ENCODE data around the gene EGFR.

The EGFR gene

DNA sequence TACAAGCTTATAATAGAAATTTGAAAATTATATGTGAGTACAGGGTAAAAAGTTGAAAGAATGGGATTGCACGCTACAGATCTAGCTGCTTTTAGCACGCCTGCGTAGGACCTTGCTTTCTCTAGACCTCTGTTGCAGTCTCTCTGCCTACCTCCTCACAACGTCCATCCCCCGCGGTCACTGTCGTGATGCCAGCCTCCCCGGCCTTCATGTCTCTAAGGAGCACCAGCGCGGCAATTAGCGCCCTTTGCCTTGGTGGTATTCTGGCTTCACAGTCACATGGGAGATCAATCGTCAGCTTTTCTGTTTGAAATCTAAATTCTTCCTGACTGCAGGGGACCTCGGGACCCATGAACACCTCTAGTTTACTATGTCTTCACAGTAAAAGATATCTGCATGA, 131.3 kb downstream of the EGFR start:
- Histone ChIP-seq H3K9me3 (ENCODE audit: control insufficient read depth in 2 of 2, low read length in 2 of 2) (no peaks in the 10 kb centered on the region), H3K9ac (ENCODE audit: low read depth in 1 of 2, low read length in 2 of 2) (no peak overlapping the region), H3K27ac (ENCODE audit: low read depth in 2 of 2, low read length in 2 of 2) (no peak overlapping the region), H3K27me3 (ENCODE audit: control insufficient read depth in 2 of 2, insufficient read depth in 2 of 2, low read length in 2 of 2) (peaks cover 0 to 2% of the 10 kb centered on the region in 2 donors), H3K36me3 (ENCODE audit: control insufficient read depth in 2 of 2, insufficient read depth in 2 of 2, low read length in 2 of 2) (peaks cover 35 to 49% of the 10 kb centered on the region in 2 donors), H3K4me3 (ENCODE audit: low read length in 2 of 2) (no peak overlapping the region), H3K4me1 (ENCODE audit: control insufficient read depth in 2 of 2, insufficient read depth in 2 of 2, low read length in 2 of 2) (no peaks in the 10 kb centered on the region)

DNA sequence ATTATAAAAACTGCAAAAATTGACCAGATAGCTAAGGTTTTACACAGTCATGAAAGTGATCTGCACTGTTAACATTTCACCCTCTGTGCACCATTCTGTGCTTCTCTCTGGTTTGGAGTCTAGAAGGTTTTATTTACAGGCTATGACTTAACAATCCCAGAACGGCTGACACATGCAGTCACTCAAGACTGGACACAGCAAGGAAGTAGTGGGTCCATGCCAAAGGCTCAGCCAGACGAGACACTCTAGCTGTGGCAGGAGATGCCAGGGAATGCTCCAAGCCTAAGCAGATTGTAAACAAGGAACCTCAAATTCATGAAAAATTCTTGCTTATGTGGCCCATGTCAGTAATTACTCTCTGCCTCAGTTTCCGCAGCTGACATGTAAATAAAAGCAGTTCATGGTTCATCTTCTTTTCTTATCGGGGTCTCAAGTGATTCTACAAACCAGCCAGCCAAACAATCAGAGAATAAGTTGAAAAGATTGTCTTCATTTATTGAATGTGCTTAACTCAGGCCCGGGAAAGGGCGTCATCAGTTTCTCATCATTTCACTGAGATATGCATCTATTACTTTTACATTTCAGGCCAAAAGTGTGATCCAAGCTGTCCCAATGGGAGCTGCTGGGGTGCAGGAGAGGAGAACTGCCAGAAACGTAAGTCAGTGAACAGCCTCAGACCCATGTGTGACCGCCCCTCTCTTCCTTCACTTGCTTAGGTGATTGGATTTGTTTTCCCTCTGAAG, 132.1 kb downstream of the EGFR start:
- Histone ChIP-seq H3K9me3 (ENCODE audit: control insufficient read depth in 2 of 2, low read length in 2 of 2) (no peaks in the 10 kb centered on the region), H3K27me3 (ENCODE audit: control insufficient read depth in 2 of 2, insufficient read depth in 2 of 2, low read length in 2 of 2) (peaks cover 0 to 2% of the 10 kb centered on the region in 2 donors), H3K4me3 (ENCODE audit: low read length in 2 of 2) (no peak overlapping the region), H3K4me1 (ENCODE audit: control insufficient read depth in 2 of 2, insufficient read depth in 2 of 2, low read length in 2 of 2) (no peaks in the 10 kb centered on the region), H3K36me3 (ENCODE audit: control insufficient read depth in 2 of 2, insufficient read depth in 2 of 2, low read length in 2 of 2) (peaks cover 36 to 55% of the 10 kb centered on the region in 2 donors), H3K9ac (ENCODE audit: low read depth in 1 of 2, low read length in 2 of 2) (no peak overlapping the region), H3K27ac (ENCODE audit: low read depth in 2 of 2, low read length in 2 of 2) (no peak overlapping the region)

DNA sequence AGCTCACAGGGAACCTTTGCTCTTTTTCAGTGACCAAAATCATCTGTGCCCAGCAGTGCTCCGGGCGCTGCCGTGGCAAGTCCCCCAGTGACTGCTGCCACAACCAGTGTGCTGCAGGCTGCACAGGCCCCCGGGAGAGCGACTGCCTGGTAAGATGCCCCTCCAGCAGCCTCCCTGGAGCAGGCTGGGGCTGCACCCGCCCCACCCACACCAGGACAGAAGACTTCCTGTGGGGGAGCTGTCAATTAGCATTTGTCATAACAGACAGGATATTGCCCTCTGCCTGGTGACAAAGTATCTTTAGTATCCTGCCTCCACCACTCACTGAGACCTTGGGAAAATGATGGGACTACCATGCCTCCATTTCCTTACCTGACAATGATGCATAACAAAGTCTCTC, 133.7 kb downstream of the EGFR start:
- Histone ChIP-seq H3K27me3 (ENCODE audit: control insufficient read depth in 2 of 2, insufficient read depth in 2 of 2, low read length in 2 of 2) (peaks cover 0 to 2% of the 10 kb centered on the region in 2 donors), H3K36me3 (ENCODE audit: control insufficient read depth in 2 of 2, insufficient read depth in 2 of 2, low read length in 2 of 2) (peaks cover 34 to 52% of the 10 kb centered on the region in 2 donors), H3K4me1 (ENCODE audit: control insufficient read depth in 2 of 2, insufficient read depth in 2 of 2, low read length in 2 of 2) (no peaks in the 10 kb centered on the region), H3K9me3 (ENCODE audit: control insufficient read depth in 2 of 2, low read length in 2 of 2) (no peaks in the 10 kb centered on the region), H3K27ac (ENCODE audit: low read depth in 2 of 2, low read length in 2 of 2) (no peak overlapping the region), H3K9ac (ENCODE audit: low read depth in 1 of 2, low read length in 2 of 2) (no peak overlapping the region), H3K4me3 (ENCODE audit: low read length in 2 of 2) (no peak overlapping the region)

DNA sequence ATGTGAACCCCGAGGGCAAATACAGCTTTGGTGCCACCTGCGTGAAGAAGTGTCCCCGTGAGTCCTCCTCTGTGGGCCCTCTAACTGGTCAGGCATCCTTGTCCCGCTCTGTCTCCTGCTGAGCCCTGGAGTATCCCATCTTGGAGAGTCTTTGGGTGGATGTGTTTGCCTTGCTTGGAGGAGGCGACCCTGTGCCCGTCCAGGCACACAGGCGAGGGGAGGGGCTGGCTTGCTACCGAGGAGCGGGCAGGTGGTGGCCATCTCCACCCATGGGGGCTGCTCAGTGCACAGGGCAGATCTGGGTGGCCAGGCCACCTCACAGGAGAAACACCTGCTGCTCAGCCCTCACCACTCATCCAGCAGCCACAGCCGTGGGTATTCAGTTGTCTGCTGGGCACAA, 135.3 kb downstream of the EGFR start:
- Histone ChIP-seq H3K36me3 (ENCODE audit: control insufficient read depth in 2 of 2, insufficient read depth in 2 of 2, low read length in 2 of 2) (peaks cover 37 to 65% of the 10 kb centered on the region in 2 donors), H3K27ac (ENCODE audit: low read depth in 2 of 2, low read length in 2 of 2) (no peak overlapping the region), H3K27me3 (ENCODE audit: control insufficient read depth in 2 of 2, insufficient read depth in 2 of 2, low read length in 2 of 2) (no peaks in the 10 kb centered on the region), H3K9ac (ENCODE audit: low read depth in 1 of 2, low read length in 2 of 2) (no peak overlapping the region), H3K9me3 (ENCODE audit: control insufficient read depth in 2 of 2, low read length in 2 of 2) (no peaks in the 10 kb centered on the region), H3K4me3 (ENCODE audit: low read length in 2 of 2) (no peak overlapping the region), H3K4me1 (ENCODE audit: control insufficient read depth in 2 of 2, insufficient read depth in 2 of 2, low read length in 2 of 2) (no peaks in the 10 kb centered on the region)

DNA sequence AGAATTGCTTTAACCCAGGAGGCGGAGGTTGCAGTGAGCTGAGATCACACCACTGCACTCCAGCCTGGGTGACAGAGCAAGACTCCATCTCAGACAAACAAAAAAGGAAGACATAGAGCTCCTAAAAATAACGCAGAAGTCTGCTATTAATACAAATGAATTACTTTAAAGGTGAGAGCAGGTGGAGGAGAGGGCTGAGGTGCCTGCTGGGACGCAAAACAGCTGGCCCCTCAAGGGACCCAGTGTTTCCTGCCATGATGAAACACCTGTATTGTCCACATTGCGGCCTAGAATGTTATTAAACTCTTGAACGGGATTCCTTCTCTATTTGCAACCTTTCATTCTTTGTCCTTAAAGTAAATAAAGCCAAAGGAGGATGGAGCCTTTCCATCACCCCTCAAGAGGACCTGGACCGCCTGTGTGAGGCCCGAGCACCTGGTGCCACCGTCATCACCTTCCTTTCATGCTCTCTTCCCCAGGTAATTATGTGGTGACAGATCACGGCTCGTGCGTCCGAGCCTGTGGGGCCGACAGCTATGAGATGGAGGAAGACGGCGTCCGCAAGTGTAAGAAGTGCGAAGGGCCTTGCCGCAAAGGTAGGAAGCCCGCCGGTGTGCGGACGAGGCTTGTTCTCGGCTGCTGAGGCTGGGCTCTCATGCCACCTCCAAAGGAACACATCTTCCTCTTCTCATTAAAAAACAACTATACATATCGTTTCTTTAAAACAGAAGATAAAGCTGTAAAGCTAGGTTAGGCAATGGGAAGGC, 136.7 kb downstream of the EGFR start:
- Histone ChIP-seq H3K4me1 (ENCODE audit: control insufficient read depth in 2 of 2, insufficient read depth in 2 of 2, low read length in 2 of 2) (no peaks in the 10 kb centered on the region), H3K27ac (ENCODE audit: low read depth in 2 of 2, low read length in 2 of 2) (no peak overlapping the region), H3K4me3 (ENCODE audit: low read length in 2 of 2) (no peak overlapping the region), H3K9me3 (ENCODE audit: control insufficient read depth in 2 of 2, low read length in 2 of 2) (no peaks in the 10 kb centered on the region), H3K36me3 (ENCODE audit: control insufficient read depth in 2 of 2, insufficient read depth in 2 of 2, low read length in 2 of 2) (peaks cover 38 to 68% of the 10 kb centered on the region in 2 donors), H3K9ac (ENCODE audit: low read depth in 1 of 2, low read length in 2 of 2) (no peak overlapping the region), H3K27me3 (ENCODE audit: control insufficient read depth in 2 of 2, insufficient read depth in 2 of 2, low read length in 2 of 2) (no peaks in the 10 kb centered on the region)

DNA sequence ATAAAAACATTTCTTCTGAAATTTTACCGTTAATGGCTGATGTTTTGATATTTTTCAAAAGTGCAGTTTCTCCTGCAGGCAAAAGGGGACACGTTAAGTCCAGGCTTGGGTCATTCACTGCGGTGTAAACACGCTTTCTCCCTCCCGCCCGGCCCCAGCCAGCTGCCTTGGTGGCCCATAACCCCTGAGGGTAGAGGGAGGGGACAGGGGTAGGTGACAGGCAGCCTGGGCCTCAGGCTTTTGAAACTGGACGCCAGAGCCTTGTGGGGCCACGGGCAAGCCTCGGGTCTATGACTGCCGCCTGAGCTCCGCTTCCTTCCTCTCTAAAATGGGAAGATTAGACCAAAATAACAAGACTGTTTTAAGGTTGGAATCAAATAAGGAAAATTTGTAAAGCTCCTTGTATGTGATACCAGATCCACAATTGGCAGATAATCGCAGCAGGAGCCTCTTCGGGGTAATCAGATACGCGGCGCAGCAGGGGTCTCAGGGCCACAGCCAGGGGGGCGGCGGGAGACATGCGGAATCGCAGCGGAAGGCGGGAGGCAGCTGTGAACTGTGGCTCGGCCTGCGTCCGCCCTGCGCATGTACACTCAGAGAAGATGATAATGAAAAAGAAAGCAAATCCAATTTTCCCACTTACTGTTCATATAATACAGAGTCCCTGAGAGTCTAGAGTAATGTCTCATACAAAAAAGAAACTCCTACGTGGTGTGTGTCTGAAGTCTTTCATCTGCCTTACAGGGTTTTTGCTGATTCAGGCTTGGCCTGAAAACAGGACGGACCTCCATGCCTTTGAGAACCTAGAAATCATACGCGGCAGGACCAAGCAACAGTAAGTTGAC, 138.3 kb downstream of the EGFR start:
- H3K4me1 ChIP-seq (ENCODE audit: control insufficient read depth in 2 of 2, insufficient read depth in 2 of 2, low read length in 2 of 2) = no peaks in the 10 kb centered on the region
- H3K27me3 ChIP-seq (ENCODE audit: control insufficient read depth in 2 of 2, insufficient read depth in 2 of 2, low read length in 2 of 2) = no peaks in the 10 kb centered on the region
- no peaks in the 10 kb centered on the region for H3K9me3 ChIP-seq (ENCODE audit: control insufficient read depth in 2 of 2, low read length in 2 of 2)
- peaks cover 42 to 65% of the 10 kb centered on the region in 2 donors for H3K36me3 ChIP-seq (ENCODE audit: control insufficient read depth in 2 of 2, insufficient read depth in 2 of 2, low read length in 2 of 2)
- no peak overlapping the region for H3K4me3 ChIP-seq (ENCODE audit: low read length in 2 of 2)
- H3K9ac ChIP-seq (ENCODE audit: low read depth in 1 of 2, low read length in 2 of 2) = no peak overlapping the region
- no peak overlapping the region for H3K27ac ChIP-seq (ENCODE audit: low read depth in 2 of 2, low read length in 2 of 2)

DNA sequence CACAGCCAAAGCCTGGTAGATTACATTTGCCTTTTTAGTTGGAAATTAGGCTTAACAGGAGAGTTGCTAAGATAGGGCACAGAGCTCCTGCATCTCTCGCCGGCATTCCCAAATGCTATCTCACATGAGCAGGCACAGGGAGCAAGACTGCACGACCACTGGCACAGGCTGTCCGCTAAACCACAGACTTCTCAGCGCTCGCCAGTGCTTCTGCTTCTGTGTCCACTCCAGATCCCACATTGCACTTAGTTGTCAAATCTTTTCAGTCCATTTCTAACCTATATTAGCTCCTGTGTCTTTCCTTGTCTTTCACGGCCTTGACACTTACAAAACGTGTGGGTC, 138.9 kb downstream of the EGFR start:
- no peak overlapping the region for H3K4me3 ChIP-seq (ENCODE audit: low read length in 2 of 2)
- no peak overlapping the region for H3K27ac ChIP-seq (ENCODE audit: low read depth in 2 of 2, low read length in 2 of 2)
- H3K36me3 ChIP-seq (ENCODE audit: control insufficient read depth in 2 of 2, insufficient read depth in 2 of 2, low read length in 2 of 2) = peaks cover 42 to 62% of the 10 kb centered on the region in 2 donors
- H3K9me3 ChIP-seq (ENCODE audit: control insufficient read depth in 2 of 2, low read length in 2 of 2) = no peaks in the 10 kb centered on the region
- H3K4me1 ChIP-seq (ENCODE audit: control insufficient read depth in 2 of 2, insufficient read depth in 2 of 2, low read length in 2 of 2) = no peaks in the 10 kb centered on the region
- H3K27me3 ChIP-seq (ENCODE audit: control insufficient read depth in 2 of 2, insufficient read depth in 2 of 2, low read length in 2 of 2) = no peaks in the 10 kb centered on the region
- H3K9ac ChIP-seq (ENCODE audit: low read depth in 1 of 2, low read length in 2 of 2) = no peak overlapping the region

DNA sequence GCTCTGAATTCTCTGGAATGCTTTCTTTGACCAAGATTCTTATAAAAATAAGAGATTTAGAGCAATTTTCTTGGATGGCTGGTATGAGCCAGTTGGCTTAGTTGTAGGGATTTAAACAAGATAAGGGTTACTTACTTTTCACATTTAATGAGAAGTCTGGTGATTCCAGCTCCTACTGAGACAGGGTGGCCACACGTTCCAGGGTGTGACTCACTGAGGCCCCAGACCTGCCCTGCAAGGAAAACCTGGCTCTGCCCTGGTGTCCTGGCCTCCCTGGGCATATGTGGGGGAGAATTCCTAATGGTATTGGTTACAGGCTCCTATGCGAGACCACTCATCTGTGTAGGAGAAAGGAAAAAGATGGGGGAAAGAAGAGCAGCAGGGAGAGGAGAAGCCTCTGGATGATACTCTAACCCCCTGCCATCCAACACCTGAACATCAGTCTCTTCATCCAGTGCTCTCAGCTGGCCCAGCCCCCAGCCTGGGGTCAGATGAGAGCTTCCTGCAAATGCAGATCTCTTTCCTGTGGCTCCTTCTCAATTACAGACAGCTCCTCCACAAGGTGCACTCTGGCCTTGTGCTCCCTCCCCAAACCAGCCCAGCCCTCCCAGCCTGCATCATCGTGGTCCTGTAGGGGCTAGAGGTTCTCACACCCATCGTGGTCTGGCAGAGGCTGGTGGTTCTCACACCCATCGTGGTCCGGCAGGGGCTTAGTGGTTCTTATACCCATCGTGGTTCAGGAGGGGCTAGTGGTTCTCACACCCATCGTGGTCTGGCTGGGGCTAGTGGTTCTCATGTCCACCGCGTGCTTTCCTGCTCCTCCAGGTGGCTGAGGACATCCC, 139.9 kb downstream of the EGFR start:
- Histone ChIP-seq H3K27me3 (ENCODE audit: control insufficient read depth in 2 of 2, insufficient read depth in 2 of 2, low read length in 2 of 2) (no peaks in the 10 kb centered on the region), H3K4me3 (ENCODE audit: low read length in 2 of 2) (no peak overlapping the region), H3K9ac (ENCODE audit: low read depth in 1 of 2, low read length in 2 of 2) (no peak overlapping the region), H3K27ac (ENCODE audit: low read depth in 2 of 2, low read length in 2 of 2) (no peak overlapping the region), H3K9me3 (ENCODE audit: control insufficient read depth in 2 of 2, low read length in 2 of 2) (no peaks in the 10 kb centered on the region), H3K4me1 (ENCODE audit: control insufficient read depth in 2 of 2, insufficient read depth in 2 of 2, low read length in 2 of 2) (no peaks in the 10 kb centered on the region), H3K36me3 (ENCODE audit: control insufficient read depth in 2 of 2, insufficient read depth in 2 of 2, low read length in 2 of 2) (peaks cover 40 to 57% of the 10 kb centered on the region in 2 donors)

DNA sequence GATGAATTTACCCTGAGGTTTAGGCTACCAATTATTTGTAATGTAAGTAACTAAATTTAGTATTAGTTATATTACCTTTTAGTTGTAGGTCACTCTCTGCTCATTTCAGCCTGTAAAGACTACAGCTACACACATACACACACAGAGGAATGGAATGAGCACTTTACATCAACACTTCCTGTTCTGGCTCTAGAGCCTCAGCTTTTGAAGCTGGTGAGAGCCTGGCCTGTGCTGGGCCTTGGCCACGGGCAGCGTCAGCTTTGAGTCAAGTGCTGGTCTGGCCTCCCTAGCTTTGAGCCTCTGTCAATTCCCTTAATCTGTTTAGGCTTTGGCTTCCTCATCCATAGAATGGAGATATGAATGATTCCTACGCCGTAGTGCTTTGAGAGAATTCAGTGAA, 141.7 kb downstream of the EGFR start:
- Histone ChIP-seq H3K27me3 (ENCODE audit: control insufficient read depth in 2 of 2, insufficient read depth in 2 of 2, low read length in 2 of 2) (no peaks in the 10 kb centered on the region), H3K4me1 (ENCODE audit: control insufficient read depth in 2 of 2, insufficient read depth in 2 of 2, low read length in 2 of 2) (no peaks in the 10 kb centered on the region), H3K36me3 (ENCODE audit: control insufficient read depth in 2 of 2, insufficient read depth in 2 of 2, low read length in 2 of 2) (peaks cover 44 to 61% of the 10 kb centered on the region in 2 donors), H3K9ac (ENCODE audit: low read depth in 1 of 2, low read length in 2 of 2) (no peak overlapping the region), H3K9me3 (ENCODE audit: control insufficient read depth in 2 of 2, low read length in 2 of 2) (no peaks in the 10 kb centered on the region), H3K27ac (ENCODE audit: low read depth in 2 of 2, low read length in 2 of 2) (no peak overlapping the region), H3K4me3 (ENCODE audit: low read length in 2 of 2) (no peak overlapping the region)

Data from mucosa of rectum (tissue), 2 donors.